Measurements from ENCODE around the gene ZBTB45.

Gene ZBTB45

DNA sequence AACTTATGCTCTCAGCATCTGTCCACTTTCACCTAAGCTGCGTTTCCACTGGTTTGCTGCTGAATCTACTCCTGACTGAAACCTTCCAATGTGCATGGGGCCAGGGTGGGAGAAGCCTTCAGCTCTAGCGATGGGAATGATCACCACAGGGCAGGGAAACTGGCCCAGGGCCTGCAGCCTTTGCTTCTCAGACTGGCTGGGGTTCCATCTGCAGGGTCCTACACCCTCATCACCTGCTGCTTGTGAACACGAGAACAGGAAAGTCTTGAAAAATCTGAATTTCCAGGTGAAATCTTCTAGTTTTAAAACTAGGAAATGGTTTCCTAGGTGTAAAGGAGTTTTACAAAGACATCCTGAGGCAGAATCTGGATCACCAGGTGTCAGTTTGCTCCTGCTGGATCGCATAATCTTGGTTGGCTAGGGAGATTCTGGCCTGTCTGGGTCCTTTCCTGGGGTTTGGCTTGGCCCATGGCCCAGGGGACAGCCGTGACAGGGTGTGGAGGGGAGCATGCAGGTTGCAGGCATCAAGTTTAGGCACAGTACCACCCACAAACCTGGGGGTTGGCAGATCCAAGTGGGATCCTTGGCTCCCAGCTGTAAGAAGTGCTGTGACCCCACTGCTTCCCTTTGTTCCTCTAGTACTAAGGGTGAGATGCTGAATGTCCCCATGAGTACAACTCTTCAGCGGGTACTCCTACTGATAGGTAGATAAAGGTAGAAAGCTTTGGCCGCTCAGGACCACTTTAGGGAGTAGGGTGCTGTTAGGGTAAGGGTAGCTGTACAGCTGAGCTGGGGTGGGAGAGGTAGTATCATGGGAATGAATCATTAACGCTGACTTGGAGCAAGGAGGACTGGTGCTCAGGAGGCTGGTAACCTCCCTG is 40.6 kb upstream of the ZBTB45 start:
- no peak overlapping the region for H2BK12ac ChIP-seq (ENCODE audit: low read length)
- no peak overlapping the region for H2BK120ac ChIP-seq (ENCODE audit: insufficient read depth, low read length, poor library complexity)
- H3K4me1 ChIP-seq (ENCODE audit: control insufficient read depth in 1 of 2, insufficient read depth in 2 of 2, low read length in 2 of 2): peaks cover 22 to 34% of the 10 kb centered on the region in 2 experiments
- H3K9me3 ChIP-seq (ENCODE audit: insufficient read depth, low read depth, low read length): peaks cover 16% of the 10 kb centered on the region
- peak overlapping the region; percentile 33 for H2AFZ ChIP-seq (ENCODE audit: insufficient read depth, low read length, poor library complexity)
- WGBS (ENCODE audit: extremely low coverage, insufficient coverage, insufficient read length): no CpG with 5 or more reads among the region's 8 CpGs
- peak overlapping the region; percentile 75 for H3K9ac ChIP-seq (ENCODE audit: low read length)
- peaks cover 18% of the 10 kb centered on the region for H3K79me1 ChIP-seq (ENCODE audit: low read length)
- H3K4me2 ChIP-seq (ENCODE audit: low read length): peak overlapping the region; percentile 92
- no peak overlapping the region for H2BK5ac ChIP-seq (ENCODE audit: low read depth, low read length, poor library complexity)
- H4K91ac ChIP-seq (ENCODE audit: low read depth, low read length): peak overlapping the region; percentile 56
- H3K14ac ChIP-seq (ENCODE audit: low read length): peak overlapping the region; percentile 33
- H3K27ac ChIP-seq (ENCODE audit: low read depth, low read length): no peak overlapping the region
- H4K12ac ChIP-seq (ENCODE audit: low read depth, low read length): peak overlapping the region; percentile 26
- H3K18ac ChIP-seq (ENCODE audit: low read length): no peak overlapping the region
- no peak for DNase-seq
- H3K27me3 ChIP-seq (ENCODE audit: insufficient read depth, low read length): peaks cover 17% of the 10 kb centered on the region
- H3K23ac ChIP-seq (ENCODE audit: low read length): no peak overlapping the region
- H3K4me3 ChIP-seq (ENCODE audit: low read depth, low read length): peak overlapping the region; percentile 65
- peaks cover 19% of the 10 kb centered on the region for H3K79me2 ChIP-seq (ENCODE audit: control insufficient read depth, insufficient read depth, low read length, poor library complexity)
- H4K8ac ChIP-seq (ENCODE audit: low read depth, low read length): peak overlapping the region; percentile 96
- H3K4ac ChIP-seq (ENCODE audit: low read depth, low read length): no peak overlapping the region
- peak overlapping the region; percentile 36 for H2AK5ac ChIP-seq (ENCODE audit: low read length)
- H3K36me3 ChIP-seq (ENCODE audit: control insufficient read depth in 1 of 2, insufficient read depth in 2 of 2, low read length in 2 of 2): peaks cover 20 to 21% of the 10 kb centered on the region in 2 experiments

DNA sequence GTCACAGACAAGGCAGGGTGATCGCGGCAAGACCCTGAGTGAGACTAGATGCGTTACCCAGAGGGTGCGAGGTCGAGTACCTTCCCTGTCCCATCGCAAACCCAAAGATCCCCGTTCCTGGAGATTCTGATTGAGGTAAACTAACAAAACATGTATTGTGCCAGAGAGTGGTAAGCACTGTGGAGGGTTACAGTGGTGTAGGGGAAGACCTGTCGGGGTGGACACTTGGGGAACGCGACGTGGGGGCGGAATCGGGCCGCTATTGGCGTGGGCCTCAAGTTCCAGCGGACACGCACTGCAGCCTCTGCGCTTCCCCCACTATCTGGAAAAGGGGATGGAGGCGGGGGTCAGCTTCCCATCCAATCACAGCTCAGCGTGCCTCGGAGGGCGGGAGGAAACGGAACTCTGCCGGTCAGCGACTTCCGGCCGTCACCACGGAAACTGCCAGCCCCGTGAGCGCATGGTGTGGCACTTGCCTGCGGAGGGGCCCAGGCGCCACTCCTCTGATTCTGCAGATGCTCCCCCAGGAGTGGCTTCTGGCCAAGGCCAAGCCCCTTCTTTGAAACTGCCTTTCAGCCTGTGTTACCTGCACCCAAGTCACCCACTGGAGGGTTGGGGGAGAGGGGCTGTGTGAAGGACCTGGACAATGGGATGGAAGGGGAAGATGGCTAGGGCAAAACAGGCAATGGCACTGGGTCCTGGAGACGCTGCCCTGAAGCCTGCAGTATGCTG is 39.8 kb upstream of the ZBTB45 start:
- peak overlapping the region; percentile 36 for H3K18ac ChIP-seq (ENCODE audit: low read length)
- peak overlapping the region; percentile 92 for H3K27ac ChIP-seq (ENCODE audit: low read depth, low read length)
- WGBS (ENCODE audit: extremely low coverage, insufficient coverage, insufficient read length): no CpG with 5 or more reads among the region's 33 CpGs
- H3K4ac ChIP-seq (ENCODE audit: low read depth, low read length): peak overlapping the region; percentile 78
- peak overlapping the region; percentile 26 for H4K12ac ChIP-seq (ENCODE audit: low read depth, low read length)
- H2BK12ac ChIP-seq (ENCODE audit: low read length): no peak overlapping the region
- H4K91ac ChIP-seq (ENCODE audit: low read depth, low read length): peak overlapping the region; percentile 96
- peak overlapping the region; percentile 93 for H3K14ac ChIP-seq (ENCODE audit: low read length)
- peak overlapping the region; percentile 96 for H4K8ac ChIP-seq (ENCODE audit: low read depth, low read length)
- peak overlapping the region; percentile 36 for H2AK5ac ChIP-seq (ENCODE audit: low read length)
- peaks cover 22% of the 10 kb centered on the region for H3K79me2 ChIP-seq (ENCODE audit: control insufficient read depth, insufficient read depth, low read length, poor library complexity)
- peaks cover 16% of the 10 kb centered on the region for H3K9me3 ChIP-seq (ENCODE audit: insufficient read depth, low read depth, low read length)
- H3K4me3 ChIP-seq (ENCODE audit: low read depth, low read length): peak overlapping the region; percentile 83
- H3K27me3 ChIP-seq (ENCODE audit: insufficient read depth, low read length): peaks cover 17% of the 10 kb centered on the region
- peaks cover 20 to 21% of the 10 kb centered on the region in 2 experiments for H3K36me3 ChIP-seq (ENCODE audit: control insufficient read depth in 1 of 2, insufficient read depth in 2 of 2, low read length in 2 of 2)
- DNase-seq: peak; percentile 75 to 82
- peak overlapping the region; percentile 84 for H2BK5ac ChIP-seq (ENCODE audit: low read depth, low read length, poor library complexity)
- H3K4me1 ChIP-seq (ENCODE audit: control insufficient read depth in 1 of 2, insufficient read depth in 2 of 2, low read length in 2 of 2): peaks cover 22 to 38% of the 10 kb centered on the region in 2 experiments
- peak overlapping the region; percentile 87 for H2BK120ac ChIP-seq (ENCODE audit: insufficient read depth, low read length, poor library complexity)
- H3K4me2 ChIP-seq (ENCODE audit: low read length): peak overlapping the region; percentile 92
- H3K9ac ChIP-seq (ENCODE audit: low read length): peak overlapping the region; percentile 96
- H3K79me1 ChIP-seq (ENCODE audit: low read length): peaks cover 24% of the 10 kb centered on the region
- H3K23ac ChIP-seq (ENCODE audit: low read length): no peak overlapping the region
- H2AFZ ChIP-seq (ENCODE audit: insufficient read depth, low read length, poor library complexity): peak overlapping the region; percentile 62

DNA sequence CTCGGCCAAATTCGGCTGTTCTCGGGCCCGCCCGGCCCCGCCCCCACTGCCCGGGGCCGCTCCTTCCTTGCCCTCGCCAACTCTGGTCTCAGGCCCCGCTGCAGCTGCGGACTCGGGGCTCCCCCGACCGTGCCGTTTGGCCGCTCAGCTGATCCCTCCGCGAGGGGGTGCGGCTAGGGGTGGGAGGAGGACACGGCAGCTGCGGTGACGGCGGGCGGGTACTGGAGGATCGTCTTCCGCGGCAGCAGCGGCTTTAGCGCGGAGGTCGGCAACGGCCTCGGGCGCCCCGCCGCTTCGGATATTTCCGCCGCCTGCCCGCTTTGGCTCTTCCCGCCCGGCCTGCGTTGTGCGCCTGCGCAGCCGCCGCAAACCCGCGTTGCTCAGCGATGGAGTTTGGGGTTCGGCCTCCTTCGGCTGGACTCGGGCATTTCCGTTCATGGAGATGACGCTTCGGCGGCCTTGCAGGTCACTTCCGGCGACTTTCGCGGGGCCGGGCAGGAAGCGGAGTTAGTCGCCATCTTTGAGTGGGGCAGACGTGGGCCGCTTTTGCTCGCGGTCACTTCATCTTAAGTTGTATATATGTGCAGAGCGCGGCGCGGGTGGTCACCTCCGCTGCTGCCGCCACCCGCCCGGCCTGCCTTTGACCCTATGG is 39.1 kb upstream of the ZBTB45 start:
- H2BK12ac ChIP-seq (ENCODE audit: low read length): no peak overlapping the region
- peak overlapping the region; percentile 100 for H3K14ac ChIP-seq (ENCODE audit: low read length)
- H3K4ac ChIP-seq (ENCODE audit: low read depth, low read length): peak overlapping the region; percentile 97
- peaks cover 29 to 45% of the 10 kb centered on the region in 2 experiments for H3K4me1 ChIP-seq (ENCODE audit: control insufficient read depth in 1 of 2, insufficient read depth in 2 of 2, low read length in 2 of 2)
- peak overlapping the region; percentile 99 for H2BK5ac ChIP-seq (ENCODE audit: low read depth, low read length, poor library complexity)
- H4K12ac ChIP-seq (ENCODE audit: low read depth, low read length): peak overlapping the region; percentile 99
- WGBS (ENCODE audit: extremely low coverage, insufficient coverage, insufficient read length): no CpG with 5 or more reads among the region's 76 CpGs
- H3K18ac ChIP-seq (ENCODE audit: low read length): peak overlapping the region; percentile 100
- peak; percentile 99 to 100 for DNase-seq
- peak overlapping the region; percentile 92 for H3K4me2 ChIP-seq (ENCODE audit: low read length)
- peak overlapping the region; percentile 96 for H2BK120ac ChIP-seq (ENCODE audit: insufficient read depth, low read length, poor library complexity)
- H2AK5ac ChIP-seq (ENCODE audit: low read length): peak overlapping the region; percentile 98
- H2AFZ ChIP-seq (ENCODE audit: insufficient read depth, low read length, poor library complexity): peak overlapping the region; percentile 97
- peaks cover 27% of the 10 kb centered on the region for H3K79me2 ChIP-seq (ENCODE audit: control insufficient read depth, insufficient read depth, low read length, poor library complexity)
- H3K36me3 ChIP-seq (ENCODE audit: control insufficient read depth in 1 of 2, insufficient read depth in 2 of 2, low read length in 2 of 2): peaks cover 21 to 23% of the 10 kb centered on the region in 2 experiments
- peaks cover 17% of the 10 kb centered on the region for H3K27me3 ChIP-seq (ENCODE audit: insufficient read depth, low read length)
- H3K27ac ChIP-seq (ENCODE audit: low read depth, low read length): peak overlapping the region; percentile 100
- H3K9me3 ChIP-seq (ENCODE audit: insufficient read depth, low read depth, low read length): peaks cover 16% of the 10 kb centered on the region
- H3K9ac ChIP-seq (ENCODE audit: low read length): peak overlapping the region; percentile 99
- H3K79me1 ChIP-seq (ENCODE audit: low read length): peaks cover 26% of the 10 kb centered on the region
- H4K91ac ChIP-seq (ENCODE audit: low read depth, low read length): peak overlapping the region; percentile 99
- no peak overlapping the region for H3K23ac ChIP-seq (ENCODE audit: low read length)
- peak overlapping the region; percentile 89 for H3K4me3 ChIP-seq (ENCODE audit: low read depth, low read length)
- H4K8ac ChIP-seq (ENCODE audit: low read depth, low read length): peak overlapping the region; percentile 99

Data from trophoblast cell (in vitro differentiated cells and primary cell).